Ascending aorta (tissue), 2 donors: ENCODE data around the gene PALD1. TPM values are rescaled to one million over a fixed set of nuclear protein-coding genes. Genes with fewer than 3 reads are reported as not detected.
A peak's percentile ranks its signal among the peaks of the same experiment; 100 is the strongest.

Experiments used
- DNase-seq, 2 donors: peaks; one replicate each; pipeline ENCODE4 v3.0.0-alpha.2; 2019; ENCODE audit warnings: low spot score in 2 of 2
- H3K27ac ChIP-seq, 2 donors: fragments of 200-600 bp; sonication (generic); one replicate each; pipeline ENCODE4 v1.5.1; 2016 to 2017; ENCODE audit warnings: mild to moderate bottlenecking in 1 of 2
- H3K27me3 ChIP-seq: fragments of 200-600 bp; sonication (generic); one replicate; pipeline ENCODE4 v1.5.1; 2017
- H3K36me3 ChIP-seq, 2 donors: fragments of 200-600 bp; sonication (generic); one replicate each; pipeline ENCODE4 v1.5.1; 2016
- H3K4me1 ChIP-seq, 2 donors: fragments of 200-600 bp; sonication (generic); one replicate each; pipeline ENCODE4 v1.5.1; 2016 to 2017; ENCODE audit warnings: mild to moderate bottlenecking in 1 of 2
- H3K4me3 ChIP-seq, 2 donors: fragments of 200-600 bp; sonication (generic); one replicate each; pipeline ENCODE4 v1.5.1; 2016 to 2017; ENCODE audit warnings: mild to moderate bottlenecking in 1 of 2
- H3K9me3 ChIP-seq, 2 donors: fragments of 200-600 bp; sonication (generic); one replicate each; pipeline ENCODE4 v1.5.1; 2016
- CTCF ChIP-seq, 3 experiments: fragments of 200-600 bp in 2 of 3; fragments of 450-650 bp in 1 of 3; sonication (generic) in 2 of 3; IDR thresholded peaks; one replicate each; pipeline ENCODE4 v1.5.1; 2016 to 2019; ENCODE audit warnings: antibody characterized with exemption in 3 of 3, mild to moderate bottlenecking in 1 of 3, moderate library complexity in 1 of 3
- intact Hi-C: fragments of 100-400 bp; cut with DNase I; formaldehyde crosslinking; loops from one replicate; pipeline ENCODE4 v1.15.1; 2023
- total RNA-seq: library from RNA; depleted of rRNA; stranded (reverse); fragments of >200 nt; gene quantifications from one replicate; pipeline ENCODE4 v1.1.0, GENCODE V29; 2016

PALD1 gene
- total RNA-seq, 1 donor from 2014 or later, result 21.7 TPM

GRCh38 chr10:70602665-70603448 is 124.3 kb downstream of the PALD1 start, which contains the start of gene PRF1:
Gene PRF1 (minus strand): TSS chr10:70602741. CDS start chr10:70600902, 1,839 bp downstream.
- H3K27ac ChIP-seq, result no peak within 1 kb of the TSS
- no peak for TF ChIP-seq CTCF (IDR thresholded peaks at IDR 0.05)
- H3K4me1 ChIP-seq, result no peaks in the 10 kb centered on the region
- DNase-seq, result peak in 1 of 2 donors; percentile 25
- H3K36me3 ChIP-seq, result no peaks in the 10 kb centered on the region
- no peak within 1 kb of the TSS for H3K4me3 ChIP-seq
- no peaks in the 10 kb centered on the region for H3K27me3 ChIP-seq
- intact Hi-C loops, result no loop called here
- no peaks in the 10 kb centered on the region for H3K9me3 ChIP-seq

DNA sequence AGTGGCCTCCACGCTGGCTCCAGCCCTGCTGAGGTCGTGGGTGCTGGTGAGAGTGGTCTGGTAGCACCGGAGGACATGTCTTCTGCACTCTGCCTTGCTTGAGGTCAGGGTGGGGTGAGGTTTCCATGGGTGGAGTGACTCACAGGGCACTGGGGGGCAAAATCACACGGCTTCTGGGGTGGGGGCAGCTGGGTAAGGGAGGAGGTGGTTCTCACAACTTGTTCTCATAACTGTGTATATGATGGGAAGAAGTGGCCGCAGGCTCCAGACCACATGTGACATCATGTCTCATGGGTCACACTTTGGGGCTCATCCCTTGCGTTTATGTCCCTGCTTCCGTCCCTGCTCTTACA is 124.9 kb downstream of the PALD1 start:
- no peaks in the 10 kb centered on the region for H3K4me1 ChIP-seq
- no peaks in the 10 kb centered on the region for H3K36me3 ChIP-seq
- intact Hi-C loops, result no loop called here
- H3K9me3 ChIP-seq, result no peaks in the 10 kb centered on the region
- H3K27me3 ChIP-seq, result no peaks in the 10 kb centered on the region
- H3K4me3 ChIP-seq, result no peak overlapping the region
- no peak overlapping the region for H3K27ac ChIP-seq
- TF ChIP-seq CTCF (IDR thresholded peaks at IDR 0.05), result no peak
- DNase-seq, result no peak

DNA sequence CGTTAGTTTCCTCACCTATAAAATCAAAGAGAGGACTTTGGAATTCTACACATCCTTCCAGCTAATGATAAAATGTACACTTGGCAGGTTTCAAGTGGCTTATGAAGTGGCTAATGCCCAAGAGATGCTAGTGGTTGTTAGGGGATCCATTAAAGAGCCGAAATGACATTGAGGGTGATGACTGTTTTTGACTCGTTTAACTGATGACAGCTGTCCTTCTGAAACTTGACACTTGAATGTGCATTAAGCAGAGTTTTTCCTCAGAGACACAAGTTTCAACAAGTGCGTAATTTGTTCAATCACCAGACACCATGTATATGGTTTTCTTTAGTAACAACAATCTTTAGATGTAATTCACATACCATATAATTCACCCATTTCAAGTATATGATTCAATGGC is 125.5 kb downstream of the PALD1 start:
- DNase-seq, result no peak
- no peak for TF ChIP-seq CTCF (IDR thresholded peaks at IDR 0.05)
- Histone ChIP-seq H3K27ac (no peak overlapping the region), H3K9me3 (no peaks in the 10 kb centered on the region), H3K4me3 (no peak overlapping the region), H3K4me1 (no peaks in the 10 kb centered on the region), H3K36me3 (no peaks in the 10 kb centered on the region), H3K27me3 (no peaks in the 10 kb centered on the region)
- intact Hi-C loops, result no loop called here

DNA sequence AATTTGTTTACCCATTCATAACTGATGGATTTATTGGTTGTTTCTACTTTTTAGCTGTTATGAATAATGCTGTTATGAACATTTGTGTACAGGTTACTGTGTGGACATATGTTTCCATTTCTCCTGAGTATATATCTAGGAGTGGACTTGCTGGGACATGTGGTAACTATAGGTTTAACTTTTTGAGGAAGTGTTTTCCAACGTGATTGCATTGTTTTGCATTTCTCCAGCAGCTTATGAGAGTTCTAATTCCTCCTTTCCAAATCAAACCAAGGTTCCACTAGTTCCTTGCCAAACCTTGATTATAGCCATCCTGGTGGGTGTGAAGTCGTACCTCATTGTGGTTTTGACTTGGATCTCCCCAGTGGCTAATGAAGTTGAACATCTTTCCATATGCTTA is 126.6 kb downstream of the PALD1 start:
- no peak overlapping the region for H3K4me3 ChIP-seq
- H3K27me3 ChIP-seq, result no peaks in the 10 kb centered on the region
- no peak for TF ChIP-seq CTCF (IDR thresholded peaks at IDR 0.05)
- intact Hi-C loops, result no loop called here
- no peak for DNase-seq
- H3K27ac ChIP-seq, result no peak overlapping the region
- no peaks in the 10 kb centered on the region for H3K9me3 ChIP-seq
- H3K4me1 ChIP-seq, result no peaks in the 10 kb centered on the region
- H3K36me3 ChIP-seq, result no peaks in the 10 kb centered on the region

GRCh38 chr10:70607936-70608335 is 129.4 kb downstream of the PALD1 start:
- Histone ChIP-seq H3K9me3 (no peaks in the 10 kb centered on the region), H3K4me3 (no peak overlapping the region), H3K4me1 (no peaks in the 10 kb centered on the region), H3K27ac (no peak overlapping the region), H3K27me3 (no peaks in the 10 kb centered on the region), H3K36me3 (no peaks in the 10 kb centered on the region)
- intact Hi-C loops, result no loop called here
- no peak for TF ChIP-seq CTCF (IDR thresholded peaks at IDR 0.05)
- no peak for DNase-seq
